OCI-LY7 (cell line): ENCODE data around the gene EWSR1. TPM values are rescaled to one million over a fixed set of nuclear protein-coding genes. Genes with fewer than 3 reads are reported as not detected.
"Not testable (repeated sequence)": the region's sequence is repeated elsewhere in the genome, so short reads cannot be mapped to it uniquely, and the experiment has no call there.

Experiments used
- Bru-seq: library from RNA; stranded (reverse); fragments of 400-500 nt; gene quantifications from one replicate; lab custom pipeline; 2021; lab: Mats Ljungman, UMichigan
- BruChase-seq, 2 experiments: library from RNA; stranded (reverse); fragments of 400-500 nt; gene quantifications; one replicate each; lab custom pipeline; 2021; lab: Mats Ljungman, UMichigan
- BruUV-seq: library from RNA; stranded (reverse); fragments of 400-500 nt; replicated peaks from 2 replicates; lab custom pipeline; 2021; lab: Mats Ljungman, UMichigan
- CTCF ChIA-PET: fragments of 300-600 bp; sonication (Branson Sonifier 250); formaldehyde crosslinking; loops from one replicate; lab custom pipeline; 2022; ENCODE audit warnings: antibody characterized with exemption; ENCODE audit not compliant: unreplicated experiment; lab: Charles Lee
- POLR2A ChIA-PET: fragments of 300-600 bp; sonication (Branson Sonifier 250); formaldehyde crosslinking; loops from one replicate; lab custom pipeline; 2022; ENCODE audit warnings: antibody characterized with exemption; lab: Charles Lee
- DNase-seq: peaks from one replicate; pipeline ENCODE4 v3.0.0-alpha.2; 2015; ENCODE audit warnings: low spot score
- H2AFZ ChIP-seq: fragments of 200-600 bp; sonication (generic), shearing (Covaris generic); 2 replicates; pipeline ENCODE4 v1.6.1; 2014; ENCODE audit warnings: mild to moderate bottlenecking, antibody characterized with exemption, low read length, moderate library complexity
- H3K27ac ChIP-seq: fragments of 200-600 bp; sonication (generic); 2 replicates; pipeline ENCODE4 v1.5.1; 2014; ENCODE audit warnings: mixed run types, low read depth, mild to moderate bottlenecking, moderate library complexity, low read length, inconsistent platforms; ENCODE audit not compliant: poor library complexity, severe bottlenecking
- H3K36me3 ChIP-seq: fragments of 200-600 bp; sonication (generic); 2 replicates; pipeline ENCODE4 v1.6.1; 2014; ENCODE audit warnings: mild to moderate bottlenecking, antibody characterized with exemption, low read length, moderate library complexity, mixed read lengths; ENCODE audit not compliant: insufficient read depth
- H3K4me1 ChIP-seq: fragments of 200-600 bp; sonication (generic); 2 replicates; pipeline ENCODE4 v1.5.1; 2014; ENCODE audit warnings: mild to moderate bottlenecking, low read length; ENCODE audit not compliant: insufficient read depth, poor library complexity, severe bottlenecking
- H3K4me2 ChIP-seq: fragments of 200-600 bp; sonication (generic); 2 replicates; pipeline ENCODE4 v1.6.1; 2014; ENCODE audit warnings: mild to moderate bottlenecking, low read length
- H3K4me3 ChIP-seq: fragments of 200-600 bp; sonication (generic); 2 replicates; pipeline ENCODE4 v1.5.1; 2014; ENCODE audit warnings: mild to moderate bottlenecking, low read depth, low read length; ENCODE audit not compliant: poor library complexity, severe bottlenecking
- H3K79me2 ChIP-seq: fragments of 200-600 bp; sonication (generic); 2 replicates; pipeline ENCODE4 v1.6.1; 2016; ENCODE audit warnings: low read depth, mild to moderate bottlenecking, low read length, moderate library complexity, mixed read lengths; ENCODE audit not compliant: insufficient read depth
- H3K9me2 ChIP-seq: fragments of 200-600 bp; sonication (generic); 2 replicates; pipeline ENCODE4 v1.6.1; 2016; ENCODE audit warnings: mild to moderate bottlenecking, low read length, mixed read lengths; ENCODE audit not compliant: insufficient read depth
- H3K9me3 ChIP-seq: fragments of 200-600 bp; sonication (generic); 2 replicates; pipeline ENCODE4 v1.6.1; 2014; ENCODE audit warnings: mild to moderate bottlenecking, mixed run types, low read length, mixed read lengths
- H4K20me1 ChIP-seq: fragments of 200-600 bp; sonication (generic); 2 replicates; pipeline ENCODE4 v1.6.1; 2014; ENCODE audit warnings: mild to moderate bottlenecking, antibody characterized with exemption, low read length, moderate library complexity, mixed read lengths; ENCODE audit not compliant: insufficient read depth
- EZH2phosphoT487 ChIP-seq: fragments of 200-600 bp; sonication (generic); IDR thresholded peaks from 2 replicates; pipeline ENCODE4 v1.6.1; 2018; ENCODE audit warnings: low read depth, borderline replicate concordance, mild to moderate bottlenecking, mixed run types, antibody characterized with exemption, low read length, moderate library complexity, mixed read lengths
- intact Hi-C: fragments of 100-400 bp; cut with micrococcal nuclease; formaldehyde crosslinking; loops from one replicate; pipeline ENCODE4 v1.10.0; 2022; ENCODE audit not compliant: unreplicated experiment
- long read RNA-seq: library from polyadenylated mRNA; stranded (forward); transcript quantifications from one replicate; pipeline ENCODE4 v2.0.0, GENCODE V29; 2022
- total RNA-seq, 2 experiments: library from RNA; depleted of rRNA in 1 of 2; stranded (reverse); fragments of >200 nt in 1 of 2; shearing (Covaris generic) in 1 of 2; gene quantifications; 2 replicates each; pipeline ENCODE4 v1.2.3, GENCODE V29; 2014 to 2022
- TF ChIP-seq, protein P1 (sequence below): fragments of 200-600 bp; sonication (generic); conservative IDR thresholded peaks from 2 replicates; pipeline ENCODE4 v1.5.1; 2014; ENCODE audit warnings: mild to moderate bottlenecking, antibody characterized with exemption, low read length, moderate library complexity, mixed read lengths

The EWSR1 gene, protein sequence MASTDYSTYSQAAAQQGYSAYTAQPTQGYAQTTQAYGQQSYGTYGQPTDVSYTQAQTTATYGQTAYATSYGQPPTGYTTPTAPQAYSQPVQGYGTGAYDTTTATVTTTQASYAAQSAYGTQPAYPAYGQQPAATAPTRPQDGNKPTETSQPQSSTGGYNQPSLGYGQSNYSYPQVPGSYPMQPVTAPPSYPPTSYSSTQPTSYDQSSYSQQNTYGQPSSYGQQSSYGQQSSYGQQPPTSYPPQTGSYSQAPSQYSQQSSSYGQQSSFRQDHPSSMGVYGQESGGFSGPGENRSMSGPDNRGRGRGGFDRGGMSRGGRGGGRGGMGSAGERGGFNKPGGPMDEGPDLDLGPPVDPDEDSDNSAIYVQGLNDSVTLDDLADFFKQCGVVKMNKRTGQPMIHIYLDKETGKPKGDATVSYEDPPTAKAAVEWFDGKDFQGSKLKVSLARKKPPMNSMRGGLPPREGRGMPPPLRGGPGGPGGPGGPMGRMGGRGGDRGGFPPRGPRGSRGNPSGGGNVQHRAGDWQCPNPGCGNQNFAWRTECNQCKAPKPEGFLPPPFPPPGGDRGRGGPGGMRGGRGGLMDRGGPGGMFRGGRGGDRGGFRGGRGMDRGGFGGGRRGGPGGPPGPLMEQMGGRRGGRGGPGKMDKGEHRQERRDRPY
- total RNA-seq (2014; rRNA removed; shearing (Covaris generic)): 270 and 311 TPM in 2 replicates
- 333 and 375 TPM in 2 replicates for total RNA-seq (2022)
- percentile 98 among the genes with signal in this experiment for Bru-seq, nascent RNA
- percentile 95 among the genes with signal in this experiment for BruChase-seq, experiment 1, labeled RNA remaining after a 6-hour chase
- BruChase-seq, experiment 2, labeled RNA remaining after a 2-hour chase: percentile 96 among the genes with signal in this experiment
- long read RNA-seq, transcript EWSR1-207 (17 exons, 2,207 nt): major isoform, 168 of 616 reads
- long read RNA-seq, transcript EWSR1-215 (8 exons, 2,630 nt): minor isoform, 14 of 616 reads
- long read RNA-seq, transcript EWSR1-206 (17 exons, 2,654 nt): minor isoform, 145 of 616 reads
- long read RNA-seq, partial matches to known transcripts: 169 of 616 reads
- long read RNA-seq, other reads (novel, unspliced or antisense): 118 of 616 reads

DNA sequence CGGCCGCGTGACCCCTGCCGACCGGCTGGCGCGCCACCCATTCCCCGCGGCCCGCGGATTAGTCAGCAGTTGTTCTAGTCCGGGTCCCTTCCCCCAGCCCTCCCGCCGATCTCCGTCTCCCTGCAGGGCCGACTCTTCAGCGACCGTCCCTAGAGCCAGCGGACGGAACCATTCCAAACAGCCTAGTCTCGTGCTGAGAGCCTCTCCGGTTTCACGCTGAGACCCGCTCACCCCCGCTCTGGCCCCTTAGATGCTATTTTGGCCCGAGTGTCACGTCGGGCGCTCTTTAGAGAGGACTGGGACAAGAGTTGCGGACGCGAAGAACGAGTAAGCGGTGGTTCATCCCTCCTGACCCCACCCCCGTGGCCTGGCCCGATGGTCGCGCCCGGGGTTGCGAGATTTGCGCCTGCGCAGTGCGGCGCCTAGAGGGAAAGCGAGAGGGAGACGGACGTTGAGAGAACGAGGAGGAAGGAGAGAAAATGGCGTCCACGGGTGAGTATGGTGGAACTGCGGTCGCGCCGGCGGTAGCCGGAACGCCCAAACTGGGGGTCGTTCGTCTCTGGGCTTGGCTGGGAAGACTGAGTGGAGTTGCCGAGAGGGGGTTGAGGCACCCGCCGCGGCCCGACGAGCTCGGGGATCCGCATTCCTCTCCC lies at the start of gene EWSR1, which contains the start of gene RHBDD3:
Gene EWSR1, plus strand, starts transcription at position 411 of the 653 bp plus-strand sequence. Its CDS starts 69 bp downstream, at position 480.
Gene RHBDD3, minus strand, starts transcription at position 124 of the 653 bp plus-strand sequence. CDS start 2,355 bp downstream, outside the sequence.
- H3K9me2 ChIP-seq: no peaks in the 10 kb centered on the region
- no peaks in the 10 kb centered on the region for H3K9me3 ChIP-seq
- peaks cover 74% of the 10 kb centered on the region for H3K36me3 ChIP-seq
- peak within 1 kb of the TSS; percentile 78 for H2AFZ ChIP-seq
- intact Hi-C loops: loop anchor here (2.0 to 10.0 kb wide), 4 partner anchors 79 to 1157 kb away; partner anchors contain the start of genes CHEK2, HSCB and MTFP1
- DNase-seq: peak; percentile 97
- peak within 1 kb of the TSS; percentile 75 for H3K27ac ChIP-seq
- peaks cover 34% of the 10 kb centered on the region for H3K4me1 ChIP-seq
- peak within 1 kb of the TSS; percentile 80 for H3K4me2 ChIP-seq
- TF ChIP-seq, protein P1, sequence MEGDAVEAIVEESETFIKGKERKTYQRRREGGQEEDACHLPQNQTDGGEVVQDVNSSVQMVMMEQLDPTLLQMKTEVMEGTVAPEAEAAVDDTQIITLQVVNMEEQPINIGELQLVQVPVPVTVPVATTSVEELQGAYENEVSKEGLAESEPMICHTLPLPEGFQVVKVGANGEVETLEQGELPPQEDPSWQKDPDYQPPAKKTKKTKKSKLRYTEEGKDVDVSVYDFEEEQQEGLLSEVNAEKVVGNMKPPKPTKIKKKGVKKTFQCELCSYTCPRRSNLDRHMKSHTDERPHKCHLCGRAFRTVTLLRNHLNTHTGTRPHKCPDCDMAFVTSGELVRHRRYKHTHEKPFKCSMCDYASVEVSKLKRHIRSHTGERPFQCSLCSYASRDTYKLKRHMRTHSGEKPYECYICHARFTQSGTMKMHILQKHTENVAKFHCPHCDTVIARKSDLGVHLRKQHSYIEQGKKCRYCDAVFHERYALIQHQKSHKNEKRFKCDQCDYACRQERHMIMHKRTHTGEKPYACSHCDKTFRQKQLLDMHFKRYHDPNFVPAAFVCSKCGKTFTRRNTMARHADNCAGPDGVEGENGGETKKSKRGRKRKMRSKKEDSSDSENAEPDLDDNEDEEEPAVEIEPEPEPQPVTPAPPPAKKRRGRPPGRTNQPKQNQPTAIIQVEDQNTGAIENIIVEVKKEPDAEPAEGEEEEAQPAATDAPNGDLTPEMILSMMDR: no peak
- no peak for TF ChIP-seq EZH2phosphoT487
- no TSS peak for BruUV-seq
- CTCF ChIA-PET: interaction anchor here (0.6 kb wide), 1 partner anchor 21 kb away, joined by 3 read pairs; no protein-coding TSS in a partner anchor
- H3K79me2 ChIP-seq: peaks cover 68% of the 10 kb centered on the region
- POLR2A ChIA-PET: no interaction called here
- H4K20me1 ChIP-seq: peaks cover 42% of the 10 kb centered on the region
- peak within 1 kb of the TSS; percentile 92 for H3K4me3 ChIP-seq

- CTCF ChIA-PET: no interaction called here
These were observed 49.2 kb upstream of the EWSR1 start for GRCh38 chr22:29218758-29219408.

DNA sequence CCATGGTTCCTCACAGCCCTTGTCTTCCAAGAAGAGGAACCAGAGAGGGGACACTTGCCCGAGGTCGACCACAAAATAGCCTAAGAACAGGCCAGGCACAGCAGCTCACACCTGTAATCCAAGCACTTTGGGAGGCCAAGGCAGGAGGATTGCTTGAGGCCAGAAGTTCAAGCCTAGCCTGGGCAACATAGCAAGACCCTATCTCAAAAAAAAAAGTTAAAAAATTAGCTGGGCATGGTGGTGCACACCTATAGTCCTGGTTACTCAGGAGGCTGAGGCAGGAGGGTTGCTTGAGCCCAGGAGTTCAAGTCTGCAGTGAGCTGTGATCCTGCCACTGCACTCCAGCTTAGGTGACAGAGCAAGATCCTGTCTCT lies 48.7 kb upstream of the EWSR1 start:
- DNase-seq, CTCF ChIA-PET: not testable (repeated sequence)

More at GRCh38 chr22:29218758-29219408, 49.2 kb upstream of the EWSR1 start:
- no peak for DNase-seq
- BruUV-seq: no TSS peak
- no peak overlapping the region for H2AFZ ChIP-seq
- H3K4me1 ChIP-seq: no peaks in the 10 kb centered on the region
- H3K9me3 ChIP-seq: no peaks in the 10 kb centered on the region
- H3K9me2 ChIP-seq: no peaks in the 10 kb centered on the region
- no peak overlapping the region for H3K27ac ChIP-seq
- no peaks in the 10 kb centered on the region for H3K36me3 ChIP-seq
- no peaks in the 10 kb centered on the region for H4K20me1 ChIP-seq
- no peak overlapping the region for H3K4me3 ChIP-seq
- H3K4me2 ChIP-seq: no peak overlapping the region
- TF ChIP-seq, protein P1: no peak
- no peak for TF ChIP-seq EZH2phosphoT487
- intact Hi-C loops: no loop called here
- POLR2A ChIA-PET: no interaction called here
- H3K79me2 ChIP-seq: no peaks in the 10 kb centered on the region

More for the DNA sequence above, 48.7 kb upstream of the EWSR1 start:
- H3K4me3 ChIP-seq, H3K36me3 ChIP-seq, H3K79me2 ChIP-seq, H3K4me1 ChIP-seq, H4K20me1 ChIP-seq, H3K27ac ChIP-seq, H3K9me3 ChIP-seq, H3K4me2 ChIP-seq, BruUV-seq, intact Hi-C loops, H2AFZ ChIP-seq, H3K9me2 ChIP-seq: not testable (repeated sequence)
- POLR2A ChIA-PET: interaction anchor here (0.5 to 0.7 kb wide), 2 partner anchors 29 to 541 kb away, joined by 3 to 4 read pairs; no protein-coding TSS in a partner anchor
